Activated CD4-positive, alpha-beta T cell treated with anti-CD3 and anti-CD28 coated beads, Interleukin-2, Interleukin-4, amounts not matched to agents 100 ng/mL and 50 ng/mL, durations not matched to agents 16 hours and 8 hours (primary cell): ENCODE measurements around the gene NR2F1-AS1.

Source experiments
- DNase-seq: peaks from one replicate; pipeline ENCODE4 v3.0.0-alpha.2; 2020; ENCODE audit warnings: low spot score

NR2F1-AS1 gene

GRCh38 chr5:93603078-93603792 is 22.2 kb upstream of the NR2F1-AS1 start:
- no peak for DNase-seq

DNA sequence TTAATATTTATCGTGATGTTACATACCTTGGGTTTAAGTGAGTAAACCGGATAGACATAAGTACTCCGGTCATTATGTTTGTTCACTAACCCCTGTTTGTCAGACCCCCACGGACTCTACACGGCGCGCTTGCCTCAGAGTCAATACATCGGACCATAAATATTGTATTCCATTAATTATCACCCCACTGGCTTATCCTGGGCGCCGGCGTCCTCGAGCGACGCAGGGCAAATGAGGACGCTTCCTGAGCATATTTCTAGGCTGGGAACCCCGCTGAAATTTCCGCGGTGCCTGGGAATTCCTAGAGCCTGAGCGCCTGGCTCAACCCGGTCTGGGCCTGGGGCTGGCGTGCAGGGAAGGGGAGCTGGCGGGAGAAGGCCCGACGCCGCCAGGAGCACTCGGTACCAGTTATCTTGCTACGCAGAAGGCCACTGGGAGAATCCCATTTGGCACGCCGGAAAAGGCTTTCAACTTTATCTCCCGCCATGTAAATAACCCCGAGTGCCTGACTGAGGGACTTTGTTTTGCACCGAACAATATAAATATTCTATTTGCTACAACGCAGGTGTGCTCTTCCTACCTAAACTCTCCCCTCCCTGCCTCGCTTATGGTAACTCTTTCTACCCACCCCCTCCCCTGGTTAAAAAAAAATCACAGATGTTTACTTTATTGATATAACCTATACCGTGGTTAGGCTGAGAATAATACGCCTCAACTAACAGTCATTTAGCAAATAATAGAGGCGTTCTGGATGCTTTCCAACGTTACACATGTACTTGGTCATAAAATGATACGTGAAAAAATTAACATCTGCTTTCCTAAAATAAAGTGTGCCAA is 21.4 kb upstream of the NR2F1-AS1 start:
- DNase-seq: no peak

DNA sequence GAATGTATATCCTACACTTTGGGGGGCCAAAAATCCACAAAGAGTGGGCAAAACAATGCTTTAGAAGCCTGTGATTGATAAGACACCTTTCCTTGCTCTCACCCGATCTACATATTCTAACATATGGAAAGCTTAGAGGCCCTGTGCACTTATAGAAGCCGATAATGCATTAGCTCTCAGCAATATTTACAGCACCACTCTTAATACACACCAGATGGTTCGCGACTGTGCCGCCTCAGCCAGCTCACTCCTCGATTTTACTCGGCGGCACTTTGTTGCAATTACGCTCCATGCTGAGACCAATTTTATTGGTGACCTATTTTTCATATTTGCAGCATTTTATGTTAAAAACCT is 20.8 kb upstream of the NR2F1-AS1 start:
- no peak for DNase-seq

DNA sequence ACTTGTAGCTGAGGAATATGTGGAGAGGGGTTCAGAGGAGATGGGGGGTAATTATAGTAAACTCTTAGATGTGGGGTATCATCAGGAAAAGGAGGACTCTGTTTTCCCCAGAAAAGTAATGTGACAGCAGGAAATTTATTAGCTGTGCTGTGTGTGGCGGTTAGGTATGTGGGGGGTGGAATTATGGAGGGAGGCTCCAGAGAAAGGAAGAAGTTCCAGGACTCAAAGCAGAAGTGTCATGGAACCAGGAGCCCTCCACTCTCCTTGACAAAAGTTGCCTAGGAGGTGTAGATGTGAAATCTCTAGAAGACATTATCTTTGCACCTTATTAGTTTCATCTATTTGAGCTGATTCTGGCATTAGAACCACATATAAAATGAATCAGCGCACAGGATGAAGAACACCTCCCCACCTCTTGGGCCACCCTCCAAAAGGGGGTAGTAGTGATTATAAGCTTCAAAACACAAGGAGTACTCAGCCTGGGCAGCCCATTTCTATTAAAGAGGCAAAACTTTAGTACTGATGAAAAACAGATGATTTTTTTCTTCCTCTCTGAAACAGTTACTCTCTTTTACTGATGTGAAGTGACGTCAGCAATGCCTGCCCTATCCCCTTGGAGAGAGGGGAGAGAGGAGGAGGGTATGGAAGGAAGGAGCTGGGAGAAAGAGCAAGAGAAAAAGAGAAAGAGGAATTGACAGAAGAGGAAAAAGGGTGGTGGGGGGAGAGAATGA is 20.2 kb upstream of the NR2F1-AS1 start:
- no peak for DNase-seq

- DNase-seq: no peak
These were observed 19.5 kb upstream of the NR2F1-AS1 start for GRCh38 chr5:93600409-93601070.

DNA sequence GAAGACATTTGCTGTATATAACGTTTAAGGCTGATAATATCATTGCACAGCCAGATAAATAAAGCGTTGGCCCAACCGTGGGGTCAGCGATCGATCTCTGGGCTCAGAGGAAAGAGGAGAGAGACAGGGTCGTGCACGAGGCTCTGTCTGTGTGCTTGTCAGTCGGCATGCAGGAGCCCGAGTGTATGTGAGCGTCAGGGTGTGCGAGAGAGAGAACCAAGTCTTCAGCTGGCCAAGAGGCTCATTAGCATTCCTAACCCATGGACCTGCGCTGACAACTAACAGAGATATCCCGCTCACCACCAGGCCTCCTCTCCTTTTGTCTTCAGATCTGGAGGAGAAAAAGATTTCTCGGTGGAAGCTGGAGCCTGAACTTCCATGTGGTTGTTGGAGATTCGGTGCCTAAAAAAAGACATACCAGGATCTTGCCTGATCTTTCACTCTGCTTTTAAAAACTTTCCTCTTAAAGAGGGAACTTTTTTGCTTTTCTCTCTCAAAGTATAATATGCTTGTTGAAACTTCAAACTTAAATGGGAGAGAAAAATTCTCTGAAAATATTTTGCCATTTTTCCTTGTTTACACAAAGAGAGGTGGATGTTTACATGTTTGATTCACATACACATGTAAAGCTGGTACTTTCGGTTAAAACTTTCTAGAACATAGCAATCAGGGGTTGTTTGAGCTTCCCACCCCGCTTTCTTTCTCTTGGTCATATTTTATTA is 18.5 kb upstream of the NR2F1-AS1 start:
- DNase-seq: no peak

DNA sequence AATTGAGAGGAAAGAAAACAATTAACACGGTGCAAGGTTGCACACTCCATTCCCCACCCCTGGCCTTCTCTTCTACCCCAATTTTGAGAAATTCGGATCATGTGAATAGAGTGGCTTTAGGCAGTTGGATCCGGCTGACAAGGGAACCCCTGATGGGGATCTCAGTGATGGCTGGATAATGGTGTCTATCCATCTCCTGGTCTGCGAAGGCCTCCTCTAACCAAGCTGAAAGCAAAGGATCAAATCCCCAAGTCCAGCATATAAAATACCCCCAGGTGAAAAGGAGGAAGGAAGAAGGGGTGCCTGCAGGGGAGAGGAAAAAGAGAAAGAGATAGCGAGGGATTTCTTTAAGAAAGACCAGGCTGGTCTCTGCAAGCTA is 18.0 kb upstream of the NR2F1-AS1 start:
- DNase-seq: no peak

DNA sequence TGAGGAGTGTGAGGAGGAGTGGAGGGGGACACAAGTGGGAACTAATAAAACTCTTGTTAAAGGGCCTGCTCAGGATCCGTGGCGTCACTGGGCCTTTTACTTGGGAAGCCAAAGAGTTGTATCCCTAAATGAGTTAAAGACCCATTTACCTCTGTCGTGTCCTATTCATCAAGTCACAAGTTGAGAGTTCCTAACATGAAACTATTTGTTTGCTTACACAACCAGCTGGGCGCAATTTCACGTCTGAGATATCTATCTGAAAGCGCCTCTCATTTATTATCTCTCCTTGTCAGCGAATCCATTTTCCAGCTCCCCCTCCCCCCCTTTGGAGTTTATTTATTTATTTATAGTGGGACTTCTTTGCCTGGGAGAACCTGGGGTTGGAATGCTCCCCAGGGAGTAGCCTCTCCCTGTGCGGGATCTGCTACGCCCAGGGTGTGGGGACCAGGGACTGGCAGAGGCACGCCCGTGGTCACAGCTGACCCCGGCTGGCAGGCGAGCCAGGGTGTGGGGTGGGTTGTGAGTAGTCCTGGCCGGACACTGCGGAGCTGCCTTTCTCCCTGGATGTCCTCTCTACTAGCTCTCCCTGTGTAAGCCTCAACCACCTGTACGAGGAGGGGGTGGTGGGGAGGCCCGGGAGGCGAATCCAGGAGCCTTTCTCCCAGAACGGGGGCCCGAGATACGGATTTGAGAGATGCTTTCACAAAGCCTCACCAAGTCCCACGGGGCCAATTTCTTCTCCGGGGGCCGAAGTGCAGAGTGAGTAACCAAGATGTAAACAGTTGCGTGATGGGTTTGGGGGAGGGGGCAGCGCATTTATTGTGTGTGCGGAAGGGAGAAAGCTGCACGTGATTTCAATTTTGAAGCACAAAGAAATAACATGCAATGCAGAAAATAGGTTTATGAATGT is 17.3 kb upstream of the NR2F1-AS1 start:
- no peak for DNase-seq

DNA sequence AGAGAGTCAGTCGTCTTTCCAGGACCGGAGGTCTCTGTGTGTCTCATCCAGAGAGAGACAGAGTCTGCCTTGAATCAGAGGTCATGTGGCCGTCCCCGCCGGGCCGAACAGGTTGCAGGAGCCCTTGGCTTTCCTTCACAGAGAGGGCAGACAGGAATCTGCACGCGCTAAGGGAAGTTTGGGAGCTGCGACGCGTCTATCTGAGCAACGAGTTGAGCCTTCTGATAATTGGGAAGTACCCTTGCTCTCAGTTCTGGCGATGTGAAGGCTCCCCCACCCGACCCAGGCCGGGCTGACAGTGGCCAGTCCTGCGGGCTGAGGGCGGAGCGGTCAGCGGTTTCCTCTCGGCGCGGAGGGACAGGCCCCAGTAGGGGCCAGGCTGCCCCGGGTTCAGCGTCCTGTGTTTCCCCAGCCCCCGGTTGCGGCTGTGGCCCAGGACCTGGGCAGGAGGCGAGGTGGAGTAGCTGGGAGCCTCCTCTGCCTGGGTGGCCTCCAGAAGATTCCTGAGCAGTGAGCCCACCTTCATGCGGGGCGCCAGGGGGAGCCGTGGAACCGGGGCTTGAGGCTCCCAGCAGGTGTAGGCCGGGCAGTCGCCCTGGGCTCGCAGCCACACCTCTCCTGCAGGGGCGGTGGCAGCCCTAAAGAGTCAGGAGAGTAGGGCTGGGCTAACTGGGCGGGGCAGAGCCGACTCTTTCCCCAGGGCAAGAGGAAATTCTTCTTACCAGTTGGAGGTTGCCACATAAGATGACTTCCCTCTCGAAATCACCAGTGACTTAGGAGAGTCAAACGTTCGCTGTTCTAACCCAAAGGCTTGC is 15.9 kb upstream of the NR2F1-AS1 start:
- no peak for DNase-seq

GRCh38 chr5:93596310-93596675 is 15.3 kb upstream of the NR2F1-AS1 start:
- no peak for DNase-seq

DNA sequence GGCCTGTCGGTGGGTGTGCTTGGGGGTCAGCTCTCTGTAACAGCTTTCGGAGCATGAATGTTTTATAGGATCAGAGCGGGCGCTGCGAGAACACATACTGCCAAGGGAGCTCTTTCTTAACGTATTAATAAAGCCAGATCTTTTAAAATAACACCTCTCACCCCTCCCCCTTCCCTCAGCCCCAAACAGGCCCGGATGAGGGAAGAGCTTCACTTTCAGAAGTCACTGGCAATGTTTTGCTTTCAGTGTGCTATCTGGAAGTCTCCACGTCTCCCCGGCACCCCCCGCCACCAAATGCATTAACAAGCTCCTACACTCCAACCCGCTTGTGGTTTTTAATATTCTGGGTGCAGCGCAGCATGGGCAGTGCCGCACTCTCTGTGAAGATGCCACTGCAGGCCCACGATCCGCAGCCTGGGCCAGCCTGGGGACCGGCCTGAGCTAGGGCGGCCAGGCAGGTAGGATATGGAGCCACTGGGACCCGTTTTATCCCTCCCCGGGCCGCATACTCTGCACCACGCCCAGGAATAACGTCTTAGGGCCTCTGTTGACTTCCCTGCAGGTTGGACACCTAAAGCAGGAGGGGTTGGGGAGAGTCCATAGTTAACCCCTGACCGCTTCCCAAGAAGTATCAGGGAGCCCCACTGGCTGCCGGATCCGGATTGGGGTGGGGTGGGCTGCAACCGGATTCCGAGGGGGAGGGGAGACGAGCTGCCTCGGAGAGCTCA is 14.6 kb upstream of the NR2F1-AS1 start:
- DNase-seq: no peak

GRCh38 chr5:93594591-93595419 is 13.8 kb upstream of the NR2F1-AS1 start:
- DNase-seq: no peak

- DNase-seq: no peak
These were observed 12.6 kb upstream of the NR2F1-AS1 start for GRCh38 chr5:93593476-93594131.

- no peak for DNase-seq
These were observed 11.9 kb upstream of the NR2F1-AS1 start for GRCh38 chr5:93592883-93593282.

GRCh38 chr5:93591323-93591945 is 10.4 kb upstream of the NR2F1-AS1 start:
- no peak for DNase-seq

- DNase-seq: no peak
These were observed 9.5 kb upstream of the NR2F1-AS1 start for GRCh38 chr5:93590493-93590892.

GRCh38 chr5:93589829-93590215 is 8.8 kb upstream of the NR2F1-AS1 start:
- DNase-seq: no peak
